ENCODE results near the gene MLLT3.

The MLLT3 gene

DNA sequence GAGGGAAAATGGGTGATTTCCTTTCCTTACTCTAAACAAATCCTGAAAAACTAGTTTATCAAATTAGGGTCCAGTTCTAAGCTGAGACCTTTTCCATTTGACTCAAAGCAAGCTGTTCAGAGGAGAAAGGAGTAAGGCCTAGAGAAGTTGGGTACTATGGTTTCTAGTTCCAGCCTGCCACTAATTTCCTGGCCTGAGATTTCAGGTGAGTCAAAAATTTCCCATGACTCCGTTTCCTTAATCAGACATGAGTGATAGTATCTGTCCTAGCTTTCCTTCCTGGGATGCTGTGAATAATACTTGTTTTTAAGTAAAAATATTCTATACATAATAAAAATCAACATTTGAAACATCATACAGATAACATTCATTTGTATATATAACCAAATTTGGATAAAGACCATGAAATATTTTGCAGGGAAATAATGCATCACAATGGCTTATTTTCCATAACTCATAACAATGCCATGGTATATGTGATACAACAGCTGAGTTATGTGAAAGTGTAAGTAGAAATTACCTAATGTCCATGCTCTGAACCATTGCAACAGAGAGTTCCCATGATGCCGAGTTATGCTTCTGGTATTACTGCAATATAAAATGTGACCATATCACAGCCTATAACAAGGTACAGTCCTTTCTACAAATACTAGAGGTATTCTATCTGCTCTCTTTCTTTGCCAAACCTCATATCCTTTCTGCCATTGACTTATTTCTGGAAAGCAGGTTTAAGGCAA lies 142.7 kb downstream of the MLLT3 start:
- Mint-ChIP-seq H3K4me3 (no peak overlapping the region), H3K9me3 (no peaks in the 10 kb centered on the region), H3K36me3 (ENCODE audit: low read depth) (no peaks in the 10 kb centered on the region), H3K27ac (peak overlapping the region in 2 of 3 experiments; percentile 88 to 98), H3K27me3 (ENCODE audit: low read depth) (no peaks in the 10 kb centered on the region), H3K4me1 (peaks cover 45% of the 10 kb centered on the region)
- TF ChIP-seq CTCF (IDR thresholded peaks at IDR 0.05; ENCODE audit: unreplicated experiment in 3 of 3): no peak

DNA sequence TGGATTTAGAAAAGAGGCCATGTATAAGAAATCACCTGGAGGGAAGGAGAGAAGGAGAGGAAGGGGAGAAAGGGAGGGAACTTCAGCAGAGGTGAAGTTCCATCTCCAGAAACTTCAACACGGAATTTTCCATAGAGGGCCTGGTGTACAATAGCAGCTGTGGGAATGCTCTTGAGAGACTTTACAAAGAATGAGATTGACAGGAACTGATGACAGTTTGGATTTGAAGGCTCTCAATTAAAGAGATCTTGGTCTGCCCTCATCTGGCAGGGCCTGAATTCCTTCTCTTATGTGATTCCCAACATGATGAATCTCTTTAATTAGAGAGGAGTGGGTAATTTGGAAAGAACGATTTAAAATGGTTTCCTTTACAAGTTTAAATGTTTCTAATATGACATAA lies 143.5 kb downstream of the MLLT3 start:
- Mint-ChIP-seq H3K27ac (peak overlapping the region; percentile 84 to 98 (median 88)), H3K36me3 (ENCODE audit: low read depth) (no peaks in the 10 kb centered on the region), H3K9me3 (no peaks in the 10 kb centered on the region), H3K27me3 (ENCODE audit: low read depth) (no peaks in the 10 kb centered on the region), H3K4me1 (peaks cover 53% of the 10 kb centered on the region), H3K4me3 (no peak overlapping the region)
- no peak for TF ChIP-seq CTCF (IDR thresholded peaks at IDR 0.05; ENCODE audit: unreplicated experiment in 3 of 3)

DNA sequence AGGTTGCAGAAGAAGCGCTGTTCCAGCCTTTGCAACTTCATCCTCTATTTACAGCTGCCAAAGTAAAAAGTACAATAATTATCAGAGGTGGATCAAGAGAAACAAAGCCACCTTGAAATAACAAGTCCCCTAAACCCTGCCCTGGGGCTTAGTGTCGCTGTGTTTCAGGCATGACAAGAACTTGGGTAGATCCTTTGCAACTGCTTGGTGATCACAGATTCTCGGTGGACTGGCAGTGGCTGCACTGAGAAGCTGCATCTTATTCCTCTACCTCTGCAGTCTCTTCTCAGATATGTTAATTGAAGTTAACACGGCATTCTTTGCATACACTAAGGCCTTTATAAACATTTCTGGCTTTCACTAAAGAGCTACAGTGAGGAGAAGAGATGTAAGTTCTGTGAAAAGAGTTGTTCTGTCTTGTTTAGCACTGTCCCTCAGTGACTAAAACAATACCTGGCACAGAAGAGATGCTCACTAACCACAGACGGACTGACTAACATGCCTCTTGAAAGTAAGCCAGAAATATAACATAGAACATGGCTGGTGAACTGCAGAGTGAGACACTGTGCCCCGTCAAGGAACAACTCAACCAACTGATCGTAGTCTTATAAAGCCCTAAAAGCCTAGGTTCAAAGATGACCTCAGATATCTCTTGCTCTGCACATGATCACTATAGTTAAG lies 144.2 kb downstream of the MLLT3 start:
- Mint-ChIP-seq H3K27ac (peak overlapping the region; percentile 84 to 98 (median 88)), H3K36me3 (ENCODE audit: low read depth) (no peaks in the 10 kb centered on the region), H3K27me3 (ENCODE audit: low read depth) (no peaks in the 10 kb centered on the region), H3K9me3 (no peaks in the 10 kb centered on the region), H3K4me3 (no peak overlapping the region), H3K4me1 (peaks cover 60% of the 10 kb centered on the region)
- TF ChIP-seq CTCF (IDR thresholded peaks at IDR 0.05; ENCODE audit: unreplicated experiment in 3 of 3): no peak

- no peaks in the 10 kb centered on the region for H3K27me3 Mint-ChIP-seq (ENCODE audit: low read depth)
- no peaks in the 10 kb centered on the region for H3K9me3 Mint-ChIP-seq
- no peak for TF ChIP-seq CTCF (IDR thresholded peaks at IDR 0.05; ENCODE audit: unreplicated experiment in 3 of 3)
- H3K36me3 Mint-ChIP-seq (ENCODE audit: low read depth): no peaks in the 10 kb centered on the region
- H3K4me3 Mint-ChIP-seq: peak overlapping the region in 2 of 3 experiments; percentile 12 to 68
- peak overlapping the region; percentile 84 to 98 (median 88) for H3K27ac Mint-ChIP-seq
- H3K4me1 Mint-ChIP-seq: peaks cover 71% of the 10 kb centered on the region
Measured at GRCh38 chr9:20476912-20477521, 145.3 kb downstream of the MLLT3 start.

DNA sequence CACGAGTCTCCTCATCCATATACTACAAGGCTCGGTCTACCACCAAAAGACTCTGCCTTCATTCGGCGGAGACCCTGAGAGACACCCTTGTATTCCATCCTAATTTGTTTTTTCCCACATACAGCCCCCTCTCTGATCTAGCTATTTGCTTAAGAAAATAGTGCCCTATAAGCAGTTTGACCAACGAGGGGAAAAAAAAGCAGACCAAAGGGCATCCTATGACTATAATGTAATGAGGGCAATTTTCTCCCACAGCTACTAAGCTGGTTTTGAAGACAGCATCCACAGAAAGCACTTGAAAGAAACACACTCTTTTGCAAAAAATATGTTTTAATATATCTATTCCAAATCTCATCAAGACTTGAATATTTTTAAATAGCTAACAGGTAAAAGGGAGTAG lies 147.8 kb downstream of the MLLT3 start:
- no peaks in the 10 kb centered on the region for H3K9me3 Mint-ChIP-seq
- H3K27ac Mint-ChIP-seq: peak overlapping the region in 2 of 3 experiments; percentile 64 to 69
- no peak for TF ChIP-seq CTCF (IDR thresholded peaks at IDR 0.05; ENCODE audit: unreplicated experiment in 3 of 3)
- H3K4me1 Mint-ChIP-seq: peaks cover 74% of the 10 kb centered on the region
- no peaks in the 10 kb centered on the region for H3K36me3 Mint-ChIP-seq (ENCODE audit: low read depth)
- peak overlapping the region in 2 of 3 experiments; percentile 9 to 71 for H3K4me3 Mint-ChIP-seq
- no peaks in the 10 kb centered on the region for H3K27me3 Mint-ChIP-seq (ENCODE audit: low read depth)

Measured in nephron (organoid).